ENCODE data around the gene ANXA10. TPM values are rescaled to one million over a fixed set of nuclear protein-coding genes. Genes with fewer than 3 reads are reported as not detected.

ANXA10 gene
- total RNA-seq, 1 donor from 2014 or later, result not detected

DNA sequence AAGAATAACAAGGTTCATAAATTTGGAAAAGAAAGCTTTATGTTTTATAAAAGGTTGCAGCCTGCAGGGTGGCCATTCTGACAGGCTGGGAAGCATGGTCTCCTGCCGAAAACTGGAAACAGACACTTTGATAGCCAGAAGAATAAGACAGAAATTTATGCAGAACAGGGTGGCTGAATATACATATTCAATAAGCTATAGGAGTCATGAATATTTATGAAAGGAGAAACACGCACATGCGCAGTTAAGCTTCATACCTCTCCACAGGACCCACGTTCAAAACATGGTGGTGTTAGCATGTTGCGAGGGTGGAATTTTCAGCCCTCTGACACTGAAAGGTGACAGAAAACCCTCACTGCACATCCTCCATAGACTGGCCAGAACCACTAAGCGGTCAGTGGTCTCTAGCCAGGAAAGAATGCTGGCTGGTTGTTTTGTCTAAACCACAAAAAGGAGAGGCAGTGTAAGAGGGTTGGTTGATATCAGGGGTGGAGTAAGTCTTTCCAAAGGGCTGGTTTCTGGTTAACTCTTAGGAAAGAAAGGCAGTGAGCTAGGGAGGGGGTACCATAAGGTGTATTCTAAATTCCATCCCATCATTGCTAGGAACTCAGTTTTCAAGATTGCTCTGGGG, 58.2 kb downstream of the ANXA10 start:
- DNase-seq (no peak), ATAC-seq (no peak)
- intact Hi-C loops (cut with micrococcal nuclease), result no loop called here

DNA sequence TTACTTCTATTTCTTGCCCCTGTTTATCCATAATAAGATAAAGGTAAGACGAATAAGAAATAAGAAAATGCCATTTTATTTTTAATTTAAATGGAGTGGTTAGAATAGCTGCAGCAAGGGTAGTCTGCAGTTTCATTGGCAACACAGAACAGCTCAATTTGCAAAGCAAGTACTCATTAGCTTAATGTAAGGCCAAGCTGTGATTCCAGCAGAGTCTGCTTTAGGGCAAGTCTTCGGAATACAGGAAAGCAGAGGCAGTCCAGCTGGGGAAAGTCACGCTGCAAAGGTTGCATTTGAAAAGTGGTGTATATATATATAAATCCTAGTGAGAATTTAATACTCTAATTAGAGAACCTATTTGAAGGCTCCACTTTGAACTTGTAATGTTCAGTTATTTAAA, 59.0 kb downstream of the ANXA10 start:
- no peak for ATAC-seq
- intact Hi-C loops (cut with micrococcal nuclease), result no loop called here
- no peak for DNase-seq

DNA sequence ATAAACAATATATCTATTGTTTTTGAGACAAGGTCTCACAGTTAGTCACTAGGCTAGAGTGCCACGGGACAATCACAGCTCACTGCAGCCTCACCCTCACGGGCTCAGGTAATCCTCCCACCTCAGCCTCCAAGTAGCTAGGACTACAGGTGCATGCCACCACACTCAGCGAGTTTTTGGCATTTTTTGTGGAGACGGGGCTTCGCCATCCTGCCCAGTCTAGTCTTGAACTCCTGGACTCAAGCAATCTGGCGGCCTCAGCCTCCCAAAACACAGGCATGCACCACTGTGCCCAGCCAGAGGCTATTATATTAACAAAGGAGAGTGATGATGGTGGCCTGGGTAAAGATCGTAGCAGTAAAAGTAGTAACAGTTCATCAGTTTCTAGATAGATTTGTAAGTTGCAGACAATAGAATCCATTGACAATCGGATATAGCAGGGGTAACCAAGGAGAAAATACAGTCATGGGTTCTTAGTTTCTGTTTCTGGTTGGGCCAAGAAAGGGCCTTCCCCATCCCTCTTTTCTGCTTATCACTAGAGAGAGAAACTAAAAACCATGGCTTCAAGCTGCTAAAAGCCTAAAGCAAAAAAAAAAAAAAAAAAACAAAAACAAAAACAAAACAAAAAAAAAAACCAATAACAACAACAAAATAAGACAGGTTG, 60.6 kb downstream of the ANXA10 start:
- DNase-seq (no peak), ATAC-seq (no peak)
- intact Hi-C loops (cut with micrococcal nuclease), result no loop called here

DNA sequence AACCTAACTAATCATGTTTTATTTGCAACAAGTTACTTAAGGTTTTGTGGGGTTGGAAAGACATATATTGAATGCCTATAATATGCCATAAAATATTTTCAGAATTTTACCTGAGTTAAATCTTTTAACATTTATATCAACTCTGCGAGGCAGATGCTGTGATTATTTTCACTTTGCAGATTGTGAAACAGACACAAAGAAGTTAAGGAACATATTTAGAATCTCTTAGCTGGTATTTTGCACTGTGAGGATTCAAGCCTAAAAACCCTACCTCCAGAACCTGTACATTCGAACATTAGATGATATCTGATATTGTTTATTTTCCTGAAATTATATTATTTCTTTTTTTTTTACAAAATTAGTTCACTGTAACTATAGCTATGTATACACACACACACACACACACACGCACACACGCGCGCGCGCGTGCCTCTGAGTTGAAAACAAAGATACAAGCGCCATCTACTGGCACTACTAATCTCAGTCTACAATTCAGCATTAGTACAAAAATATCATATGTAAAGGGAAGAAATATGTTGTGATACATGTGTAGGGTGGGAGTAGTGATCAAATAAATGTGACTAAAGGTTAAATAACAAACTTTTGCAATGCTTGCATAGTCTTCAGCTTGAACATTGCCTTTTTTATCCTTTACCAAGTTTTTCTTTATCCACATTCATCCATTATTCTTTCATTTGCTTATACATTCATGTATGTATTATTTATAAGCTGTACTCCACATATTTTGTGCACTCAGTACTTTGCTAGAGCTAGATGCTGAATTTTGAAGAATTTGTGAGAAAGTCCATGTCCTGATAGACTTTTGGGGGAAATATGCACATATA, 61.5 kb downstream of the ANXA10 start:
- DNase-seq, result peak; percentile 87

DNA sequence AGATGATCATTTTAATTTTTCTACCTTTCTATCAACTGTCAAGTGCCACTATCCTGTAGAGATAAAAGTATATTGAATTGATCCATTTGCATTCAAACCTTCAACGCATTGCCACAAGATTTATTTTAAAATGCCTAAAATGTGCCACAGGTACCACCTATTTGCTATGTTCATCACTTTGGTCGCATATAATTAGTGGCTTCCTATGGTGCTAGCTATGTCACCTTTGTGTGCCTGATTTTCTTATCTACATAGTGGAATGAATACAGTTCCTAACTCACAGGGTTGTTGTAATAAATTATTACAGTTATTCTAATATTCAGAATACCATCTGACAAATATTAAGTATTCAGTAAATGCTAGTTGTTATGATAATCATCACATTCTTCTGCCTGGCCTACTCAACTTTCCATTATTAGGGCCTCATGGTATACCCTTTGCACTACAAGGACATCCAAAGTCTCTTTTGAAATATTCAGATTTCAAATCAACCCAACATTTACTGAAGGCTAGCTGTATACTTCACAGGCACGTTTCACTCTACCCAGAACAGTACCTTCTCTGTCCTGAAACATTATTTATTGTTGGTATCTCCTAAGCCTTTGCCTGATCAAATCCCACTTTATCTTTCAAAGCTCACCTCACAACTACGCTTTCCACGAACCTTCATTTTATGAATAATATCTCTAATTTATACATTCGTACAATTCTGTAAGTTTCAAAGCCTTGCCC, 62.4 kb downstream of the ANXA10 start:
- ATAC-seq, result no peak
- intact Hi-C loops (cut with micrococcal nuclease), result no loop called here
- no peak for DNase-seq

More for the DNA sequence above, 61.5 kb downstream of the ANXA10 start:
- peak; percentile 77 for ATAC-seq
- intact Hi-C loops (cut with micrococcal nuclease), result no loop called here

DNA sequence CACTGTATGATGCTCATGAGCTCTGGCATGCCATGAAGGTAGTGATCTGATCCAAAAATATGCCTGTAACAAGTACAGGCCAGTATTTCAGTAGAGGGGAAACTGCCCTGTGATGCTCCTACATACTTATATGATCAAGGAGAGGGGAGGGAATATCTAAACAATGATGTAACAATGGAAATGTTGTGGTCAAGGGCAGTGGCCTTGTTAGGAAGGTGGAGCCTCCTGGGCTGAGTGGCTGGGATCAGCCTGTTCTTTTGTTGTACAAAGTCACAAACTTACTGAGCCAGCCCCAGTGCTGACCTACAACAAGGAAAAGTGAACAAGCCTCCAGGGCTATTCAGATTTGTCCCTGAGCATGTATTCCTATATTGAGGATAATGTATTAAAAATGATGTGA, 70.3 kb downstream of the ANXA10 start:
- ATAC-seq (peak; percentile 92), DNase-seq (no peak)
- intact Hi-C loops (cut with micrococcal nuclease), result no loop called here

DNA sequence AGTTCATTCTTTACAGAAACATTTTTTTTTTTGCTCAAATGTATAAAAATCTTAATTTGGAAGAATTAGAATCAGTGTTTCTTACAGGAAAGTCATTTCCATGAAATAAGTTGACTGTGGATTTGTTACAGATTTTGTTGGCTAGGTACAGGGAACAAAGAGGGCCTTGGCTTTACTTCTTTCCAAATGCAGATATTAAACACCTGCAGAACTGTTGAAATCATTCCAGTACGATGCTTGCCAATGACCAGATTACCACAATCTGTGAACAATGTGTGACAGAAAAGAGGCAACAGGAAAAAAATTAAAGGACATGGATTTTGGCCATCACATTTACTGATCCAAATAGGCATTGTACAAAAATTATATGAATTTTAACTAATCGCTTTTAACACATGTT, 70.8 kb downstream of the ANXA10 start:
- ATAC-seq, result peak; percentile 53
- intact Hi-C loops (cut with micrococcal nuclease), result no loop called here
- no peak for DNase-seq

DNA sequence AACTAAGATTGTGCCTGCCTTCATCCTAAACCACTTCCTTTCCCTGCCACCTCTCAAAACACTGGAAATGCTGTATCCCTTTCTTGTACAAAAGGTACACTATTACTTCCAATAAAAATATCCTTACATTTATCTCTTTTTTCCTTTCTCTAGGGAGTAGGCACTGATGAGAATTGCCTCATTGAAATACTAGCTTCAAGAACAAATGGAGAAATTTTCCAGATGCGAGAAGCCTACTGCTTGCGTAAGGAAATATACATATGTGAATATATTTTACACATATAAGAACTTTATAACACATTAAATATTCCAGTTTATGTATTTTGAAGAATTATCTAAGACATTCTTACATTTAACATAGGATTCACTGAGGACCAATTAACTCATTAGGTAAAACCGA, 71.7 kb downstream of the ANXA10 start:
- intact Hi-C loops (cut with micrococcal nuclease), result no loop called here
- ATAC-seq (no peak), DNase-seq (no peak)

DNA sequence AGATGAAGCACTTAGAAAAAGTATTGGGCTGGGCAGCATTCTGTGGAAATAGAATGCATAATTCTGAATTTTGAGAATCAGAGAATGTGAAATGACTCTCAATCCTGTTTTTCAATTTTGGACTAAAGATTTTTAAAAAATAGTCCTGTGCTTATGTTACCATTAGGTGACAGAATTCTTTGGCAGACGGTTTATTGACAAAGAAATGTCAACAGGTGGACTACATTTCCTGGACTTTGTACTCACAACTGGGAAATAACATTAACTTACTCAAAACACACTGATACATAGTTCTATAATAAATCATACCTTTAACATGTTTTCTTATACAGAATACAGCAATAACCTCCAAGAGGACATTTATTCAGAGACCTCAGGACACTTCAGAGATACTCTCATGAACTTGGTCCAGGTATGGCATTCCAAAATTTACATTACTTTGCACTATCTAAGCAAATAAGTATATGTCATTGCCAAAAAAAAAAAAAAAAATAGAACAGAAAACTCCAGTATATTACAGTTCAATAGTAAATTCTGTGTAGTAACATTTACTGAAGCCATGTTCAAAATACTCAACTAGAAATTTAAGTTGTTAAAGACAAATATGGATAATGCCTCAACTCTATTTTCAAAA, 72.7 kb downstream of the ANXA10 start:
- no peak for DNase-seq
- intact Hi-C loops (cut with micrococcal nuclease), result no loop called here
- ATAC-seq, result no peak

DNA sequence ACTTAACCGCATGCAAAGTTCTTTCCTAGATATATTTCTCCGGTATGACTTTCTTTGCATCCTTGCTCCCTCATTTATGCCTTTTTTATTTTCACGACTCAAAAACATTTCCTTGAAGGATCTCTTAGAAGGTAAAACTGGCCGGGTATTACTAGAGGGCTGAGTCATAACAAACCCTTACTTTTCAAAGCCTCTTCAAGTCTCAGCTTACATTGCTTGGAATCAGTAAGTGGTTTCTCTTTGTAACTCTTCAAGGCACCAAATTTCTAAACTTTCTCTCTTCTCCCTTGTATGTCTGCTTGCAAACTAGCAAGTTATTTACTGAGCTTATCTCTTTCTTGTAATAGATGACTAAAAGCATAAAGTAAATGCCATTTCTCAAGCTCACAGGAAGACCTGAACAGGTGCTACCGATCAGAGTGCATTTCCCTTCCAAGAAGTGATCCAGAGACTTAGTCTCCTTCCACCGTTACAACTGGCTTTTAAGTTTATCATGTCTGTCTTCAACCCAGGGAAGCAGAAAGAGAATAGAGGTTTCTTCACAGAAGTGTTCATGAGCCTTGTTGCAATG, 75.5 kb downstream of the ANXA10 start:
- intact Hi-C loops (cut with micrococcal nuclease), result no loop called here
- DNase-seq, result no peak
- ATAC-seq, result no peak

DNA sequence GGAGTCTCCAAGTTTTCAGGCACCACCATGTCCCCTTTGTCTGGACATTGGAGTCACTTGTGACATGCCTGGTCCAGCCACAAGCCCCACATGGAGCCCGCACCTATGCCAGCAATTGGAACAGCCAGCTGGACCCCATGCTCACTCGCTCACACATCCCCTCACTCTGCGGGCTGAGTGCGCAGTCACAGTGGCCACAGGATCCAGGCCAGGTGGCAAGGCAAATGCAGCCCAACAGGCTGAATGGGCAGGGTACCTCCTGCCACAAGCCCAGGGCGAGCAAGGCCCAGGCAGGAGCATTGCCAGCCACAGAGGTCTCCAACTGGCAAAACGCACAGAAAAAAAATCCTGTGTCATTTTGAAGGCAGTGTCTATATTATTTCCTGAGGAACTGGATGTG, 82.0 kb downstream of the ANXA10 start:
- intact Hi-C loops (cut with micrococcal nuclease), result no loop called here
- DNase-seq, result no peak
- no peak for ATAC-seq

DNA sequence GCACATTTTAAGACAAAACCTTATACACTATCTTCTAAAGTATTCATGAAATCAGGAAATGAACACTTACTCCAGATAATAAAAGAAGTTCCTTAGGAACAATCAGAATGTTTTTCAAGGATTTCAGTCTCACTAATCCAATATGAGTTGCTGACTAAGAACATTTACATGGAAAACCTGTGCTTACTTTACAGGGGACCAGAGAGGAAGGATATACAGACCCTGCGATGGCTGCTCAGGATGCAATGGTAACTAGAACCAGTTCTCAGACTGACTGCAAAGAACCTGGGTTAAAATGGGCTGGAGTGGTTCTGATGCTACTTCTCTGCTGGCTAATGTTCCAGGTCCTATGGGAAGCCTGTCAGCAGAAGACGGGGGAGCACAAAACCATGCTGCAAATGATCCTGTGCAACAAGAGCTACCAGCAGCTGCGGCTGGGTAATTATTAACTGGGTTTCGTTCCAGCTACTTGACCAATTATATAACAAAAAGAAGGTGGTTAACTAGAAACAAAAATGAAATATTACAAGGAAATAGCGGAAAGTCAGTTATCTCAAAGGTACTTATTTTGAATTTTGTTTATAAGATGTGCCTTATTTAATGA, 85.3 kb downstream of the ANXA10 start:
- ATAC-seq, result no peak
- no peak for DNase-seq
- intact Hi-C loops (cut with micrococcal nuclease), result no loop called here

DNA sequence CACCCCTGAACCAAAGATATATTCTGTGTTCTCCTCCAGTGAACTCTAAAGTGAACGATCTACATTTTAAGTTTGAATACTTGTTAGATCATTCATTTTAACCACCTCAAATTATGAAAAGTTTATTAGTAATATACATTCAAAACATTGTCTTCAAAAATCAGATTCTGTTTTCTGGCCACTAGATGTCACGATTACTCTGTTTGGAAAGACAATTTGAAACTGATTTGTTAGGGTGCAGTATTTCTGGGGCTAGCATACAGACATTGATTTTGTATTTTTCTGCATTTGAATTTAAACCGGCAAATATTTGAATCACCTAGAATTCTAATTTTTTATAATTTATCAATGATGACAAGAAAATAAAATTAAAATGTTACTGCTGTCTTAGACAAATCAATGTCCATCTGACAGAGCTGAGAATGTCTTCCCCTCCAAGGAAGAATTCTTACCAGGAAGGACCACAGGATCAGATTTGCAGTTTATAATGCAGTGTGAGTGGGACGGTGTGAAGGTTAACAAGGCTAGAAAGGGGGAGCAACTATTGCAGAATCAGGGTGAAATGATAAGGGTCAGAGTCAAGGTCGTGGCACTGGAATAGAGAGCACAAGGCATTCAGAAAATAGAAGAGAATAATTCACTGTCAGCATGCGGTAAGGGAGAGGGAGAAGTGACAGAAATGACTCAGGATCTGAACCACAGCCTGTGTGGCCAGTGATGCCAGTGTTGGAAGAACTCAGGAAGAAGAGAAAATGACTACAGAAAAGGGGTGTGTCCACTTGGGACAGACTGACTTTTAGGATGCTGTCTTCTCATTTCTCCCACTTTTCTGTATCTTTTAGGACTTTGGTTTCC, 91.6 kb downstream of the ANXA10 start:
- ATAC-seq (peak; percentile 53), DNase-seq (no peak)
- intact Hi-C loops (cut with micrococcal nuclease), result no loop called here

DNA sequence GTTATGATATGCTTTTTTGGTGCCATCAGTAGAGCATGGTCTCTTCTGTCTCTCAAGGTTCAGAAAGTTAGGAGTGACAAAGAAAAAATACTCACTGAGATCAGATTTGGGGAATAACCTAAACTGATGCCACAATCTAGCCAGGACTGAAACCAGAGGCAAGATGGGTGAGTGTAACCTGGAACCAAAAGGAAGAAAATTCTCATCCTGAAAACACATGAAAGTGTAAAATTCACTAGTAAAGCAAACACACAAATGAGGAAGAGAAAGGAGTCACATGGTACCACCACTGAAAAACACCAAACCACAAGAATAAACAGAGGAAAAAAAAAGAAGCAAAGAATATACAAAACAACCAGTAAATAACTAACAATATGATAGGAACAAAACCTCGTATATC, 96.4 kb downstream of the ANXA10 start:
- intact Hi-C loops (cut with micrococcal nuclease), result no loop called here
- ATAC-seq, result no peak
- DNase-seq, result no peak

DNA sequence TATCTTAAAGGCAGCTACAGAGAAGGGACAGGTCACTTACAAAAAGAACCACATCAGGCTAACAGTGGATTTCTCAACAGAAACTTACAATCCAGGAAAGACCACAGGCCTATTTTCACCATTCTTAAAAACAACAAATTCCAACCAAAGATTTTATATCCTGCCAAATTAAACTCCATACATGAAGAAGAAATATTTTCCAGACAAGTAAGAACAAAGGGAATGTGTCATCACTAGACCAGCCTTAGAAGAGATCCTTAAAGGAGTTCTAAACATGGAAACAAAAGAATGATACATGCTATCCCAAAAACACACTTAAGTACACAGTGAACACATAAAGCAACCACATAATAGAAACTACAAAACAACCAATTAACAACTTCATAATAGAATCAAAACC, 105.6 kb downstream of the ANXA10 start:
- DNase-seq, result no peak
- intact Hi-C loops (cut with micrococcal nuclease), result no loop called here
- ATAC-seq, result no peak

DNA sequence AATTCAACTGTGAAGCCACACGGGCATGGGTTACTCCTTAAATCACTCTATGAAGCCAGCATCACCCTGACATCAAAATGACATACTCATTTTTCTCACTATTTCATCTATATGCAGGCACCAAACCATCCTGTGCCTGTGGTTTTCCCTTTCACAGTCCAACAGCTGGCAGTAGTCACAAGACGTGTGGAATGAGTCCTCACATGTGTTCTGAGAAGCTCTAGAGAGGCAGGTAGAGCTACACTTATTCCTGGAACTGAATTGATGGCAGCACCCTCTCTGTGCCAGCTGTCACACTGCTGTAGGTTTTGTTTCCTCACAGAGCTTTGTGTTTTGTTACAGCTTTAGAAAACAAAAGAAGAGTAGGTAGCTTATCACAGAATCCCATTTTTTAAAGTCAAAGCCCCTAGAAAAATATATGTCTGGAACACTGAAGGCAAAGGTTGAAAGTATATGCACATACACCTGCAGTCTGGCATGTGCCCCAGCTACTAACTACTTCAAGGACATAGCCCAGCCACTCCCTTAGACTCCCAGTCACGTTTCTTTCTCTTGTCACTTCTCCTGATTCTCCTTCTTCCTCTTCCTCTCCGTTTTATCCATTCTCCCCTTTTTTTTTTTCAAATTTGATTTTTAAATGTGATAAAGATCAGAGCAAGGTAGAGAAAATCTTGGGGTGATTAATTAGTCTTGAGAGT, 107.1 kb downstream of the ANXA10 start:
- ATAC-seq (no peak), DNase-seq (no peak)
- intact Hi-C loops (cut with micrococcal nuclease), result no loop called here

DNA sequence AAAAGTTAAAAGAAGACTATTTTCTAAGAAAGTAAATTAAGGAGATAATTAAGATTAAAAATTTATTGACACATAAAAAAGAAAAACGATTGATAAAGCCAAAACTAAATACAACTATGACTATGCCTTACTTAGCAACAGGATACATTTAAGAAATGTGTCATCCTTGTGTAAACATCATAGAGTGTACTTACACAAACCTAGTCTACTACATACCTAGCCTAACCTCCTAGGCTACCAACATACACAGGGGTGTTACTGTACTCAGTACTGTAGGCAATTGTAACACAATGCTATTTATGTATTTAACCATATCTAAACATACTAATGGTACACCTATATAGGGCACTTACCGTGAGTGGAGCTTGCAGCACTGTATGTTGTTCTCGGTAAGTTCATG, 108.3 kb downstream of the ANXA10 start:
- DNase-seq, result no peak
- no peak for ATAC-seq
- intact Hi-C loops (cut with micrococcal nuclease), result no loop called here
